GM19328 (cell line): ENCODE data around the gene AFAP1.
"Not testable (repeated sequence)": the region's sequence is repeated elsewhere in the genome, so short reads cannot be mapped to it uniquely, and the experiment has no call there.

Experiments
- ATAC-seq: cut with Tn5 transposase; IDR thresholded peaks from one replicate; pipeline ENCODE4 v1.9.1; 2021; ENCODE audit warnings: mild to moderate bottlenecking, moderate library complexity; ENCODE audit not compliant: unreplicated experiment

AFAP1 gene

DNA sequence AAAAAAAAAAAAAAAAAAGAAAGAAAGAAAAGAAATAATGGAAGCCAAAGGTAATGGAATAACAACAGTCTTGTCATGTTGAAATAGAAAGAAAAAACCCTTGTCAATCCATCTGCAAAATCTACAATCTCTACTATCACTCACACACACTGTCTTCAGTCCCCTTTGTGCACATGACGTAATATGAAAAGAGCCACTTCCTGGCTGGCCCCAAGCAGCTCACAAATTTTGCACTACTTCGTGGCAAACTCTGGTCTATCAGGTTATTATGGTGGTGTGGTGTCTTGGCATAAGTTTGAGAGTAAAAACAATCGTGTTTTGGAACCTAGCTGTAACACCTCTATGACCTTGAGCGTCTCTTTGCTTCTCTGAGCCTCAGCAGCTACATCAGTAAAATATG lies 8.3 kb upstream of the AFAP1 start:
- ATAC-seq: no peak

DNA sequence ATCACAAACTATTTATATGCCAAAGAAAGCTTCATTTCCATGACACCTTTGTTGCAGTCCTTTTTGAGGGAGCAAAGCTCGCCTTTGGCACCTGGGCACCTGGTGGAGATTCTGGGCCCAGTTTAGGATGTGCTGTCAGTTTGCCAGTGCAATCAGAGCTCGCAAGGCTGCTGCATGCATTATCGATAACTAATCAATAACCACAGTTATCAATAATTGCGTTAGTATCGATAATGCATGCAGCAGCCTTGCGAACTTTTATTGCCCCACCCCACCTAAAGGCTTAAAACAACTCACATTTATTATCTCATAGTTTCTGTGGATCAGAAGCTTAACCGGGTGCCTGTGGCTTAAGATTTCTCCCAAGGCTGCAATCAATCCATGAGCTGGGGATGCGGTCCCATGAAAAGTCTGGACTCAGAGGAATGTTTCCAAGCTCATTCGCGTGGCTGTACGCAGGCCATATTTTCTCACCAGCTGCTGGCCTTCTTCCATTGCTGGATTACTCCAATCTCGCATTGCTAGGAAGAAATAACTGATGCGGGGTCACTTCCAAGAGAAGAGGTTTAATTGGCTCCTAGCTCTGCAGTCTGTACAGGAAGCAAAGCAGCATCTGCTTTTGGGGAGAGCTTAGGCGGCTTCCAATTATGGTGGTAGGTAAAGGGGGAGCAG lies 6.2 kb upstream of the AFAP1 start:
- ATAC-seq: no peak

DNA sequence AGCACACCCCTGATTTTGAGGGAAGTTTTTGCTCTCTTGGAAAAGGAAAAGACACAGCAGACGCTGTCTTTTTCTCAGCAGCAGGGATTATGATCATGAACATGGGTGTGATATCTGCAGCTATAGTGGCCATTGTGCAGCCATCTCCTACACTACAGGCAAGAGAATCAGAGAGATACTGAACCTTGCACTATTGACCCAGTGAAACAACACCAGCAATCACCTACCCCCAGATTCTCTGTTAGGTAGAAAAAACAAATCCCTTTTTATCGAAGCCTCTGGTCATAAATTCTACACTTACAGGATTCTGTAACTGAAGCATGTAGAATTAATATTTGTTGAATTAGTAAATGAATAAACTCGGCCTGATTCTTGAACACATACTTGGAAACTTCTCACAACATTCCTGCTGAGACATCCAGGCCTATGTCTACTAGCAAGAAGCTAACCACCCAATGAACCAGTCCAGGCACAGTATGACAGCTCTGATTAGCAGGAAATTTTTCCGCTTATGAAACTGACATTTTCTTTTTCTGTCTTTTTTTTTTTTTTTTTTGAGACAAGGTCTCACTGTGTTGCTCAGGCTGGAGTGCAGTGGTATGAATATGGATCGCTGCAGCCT lies 5.0 kb upstream of the AFAP1 start:
- ATAC-seq: no peak

DNA sequence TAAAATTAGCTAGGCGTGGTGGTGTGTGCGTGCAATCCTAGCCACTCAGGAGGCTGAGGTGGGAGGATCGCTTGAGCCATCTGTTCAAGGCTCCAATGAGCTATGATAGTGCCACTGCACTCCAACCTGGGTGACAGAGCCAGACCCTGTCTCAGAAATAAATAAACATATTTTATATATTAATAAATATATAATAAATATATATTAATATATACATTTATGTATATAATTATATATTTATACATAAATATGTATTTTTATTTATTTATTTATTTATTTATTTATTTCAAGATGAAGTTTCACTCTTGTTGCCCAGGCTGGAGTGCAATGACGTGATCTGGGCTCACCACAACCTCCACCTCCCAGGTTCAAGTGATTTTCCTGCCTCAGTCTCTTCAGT lies 4.0 kb upstream of the AFAP1 start:
- not testable (repeated sequence) for ATAC-seq

DNA sequence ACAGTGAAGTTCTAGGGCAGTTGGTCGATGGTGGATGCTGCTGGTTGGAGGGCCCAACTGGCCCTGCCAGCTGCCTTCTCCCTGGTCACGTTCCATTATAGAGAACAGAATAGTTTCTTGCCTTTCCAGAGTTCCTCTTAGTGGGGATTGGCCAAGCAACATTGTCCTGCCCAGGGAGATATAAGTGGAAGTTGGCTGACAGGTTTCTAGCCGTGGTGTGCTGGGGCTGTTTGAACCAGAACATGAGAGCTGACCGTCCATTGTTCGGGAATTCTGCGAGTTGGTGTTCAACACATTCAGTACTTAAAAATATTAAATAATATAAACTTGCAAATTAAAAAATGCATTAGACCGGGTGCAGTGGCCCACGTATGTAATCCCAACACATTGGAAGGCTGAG lies 3.5 kb upstream of the AFAP1 start:
- ATAC-seq: no peak

DNA sequence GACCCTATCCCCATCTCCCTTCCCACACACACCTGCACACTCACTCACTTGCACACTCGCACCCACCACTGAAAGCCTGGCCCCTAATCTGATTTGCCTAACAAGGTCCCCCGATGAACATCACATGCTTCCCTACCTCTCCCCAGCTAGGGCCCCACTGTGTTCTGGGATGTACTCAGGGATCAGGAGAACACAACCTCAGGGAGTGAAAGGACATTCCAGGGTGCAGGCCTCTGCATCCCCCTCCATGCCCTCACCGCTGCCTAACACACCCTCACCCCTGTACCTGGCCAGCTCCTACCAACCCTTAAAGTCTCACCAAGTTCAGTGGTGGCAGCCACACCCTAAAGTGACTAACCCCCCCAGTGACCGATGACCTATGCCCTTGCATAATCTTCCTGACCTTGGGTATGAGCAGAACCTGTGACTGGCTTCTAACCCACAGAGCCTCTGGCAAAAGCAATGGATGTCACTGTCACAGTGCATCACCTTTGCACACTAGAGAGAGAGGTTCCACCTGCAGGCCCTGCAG lies 2.4 kb upstream of the AFAP1 start:
- ATAC-seq: no peak

DNA sequence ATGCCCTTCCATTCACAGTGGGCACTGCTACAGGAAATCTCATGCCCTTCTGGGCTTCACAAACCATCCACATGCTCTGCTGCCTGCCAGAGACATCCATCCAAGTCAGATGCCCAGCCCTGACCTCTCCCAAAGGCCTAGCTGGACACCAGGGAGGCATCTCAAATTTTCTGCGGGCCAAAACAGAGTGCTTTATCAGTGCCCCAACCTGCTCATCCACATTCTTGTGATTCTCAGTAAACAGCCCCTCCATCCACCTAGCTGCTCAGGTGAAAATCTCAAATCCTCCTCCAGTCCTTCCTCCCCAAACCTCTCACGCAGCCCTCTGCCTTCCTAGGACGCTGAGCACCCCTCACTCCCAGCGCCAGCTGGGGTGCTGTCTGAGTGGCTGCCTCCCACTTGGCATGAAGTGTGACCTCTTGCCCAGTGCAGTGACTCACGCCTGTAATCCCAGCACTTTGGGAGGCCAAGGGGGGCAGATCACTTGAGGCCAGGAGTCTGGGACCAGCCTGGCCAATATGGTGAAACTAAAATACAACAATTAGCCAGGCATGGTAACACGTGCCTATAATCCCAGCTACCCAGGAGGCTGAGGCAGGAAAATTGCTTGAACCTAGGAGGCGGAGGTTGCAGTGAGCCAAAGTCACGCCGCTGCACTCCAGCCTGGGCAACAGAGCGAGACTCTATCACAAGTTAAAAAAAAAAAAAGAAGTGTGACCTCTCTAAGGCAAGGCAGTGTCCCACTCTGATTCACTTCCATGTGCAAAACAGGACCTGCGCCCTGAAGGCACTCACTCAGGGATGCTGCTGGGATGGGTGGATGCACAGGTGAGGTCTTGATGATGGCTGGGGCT lies 1.7 kb upstream of the AFAP1 start:
- no peak for ATAC-seq

DNA sequence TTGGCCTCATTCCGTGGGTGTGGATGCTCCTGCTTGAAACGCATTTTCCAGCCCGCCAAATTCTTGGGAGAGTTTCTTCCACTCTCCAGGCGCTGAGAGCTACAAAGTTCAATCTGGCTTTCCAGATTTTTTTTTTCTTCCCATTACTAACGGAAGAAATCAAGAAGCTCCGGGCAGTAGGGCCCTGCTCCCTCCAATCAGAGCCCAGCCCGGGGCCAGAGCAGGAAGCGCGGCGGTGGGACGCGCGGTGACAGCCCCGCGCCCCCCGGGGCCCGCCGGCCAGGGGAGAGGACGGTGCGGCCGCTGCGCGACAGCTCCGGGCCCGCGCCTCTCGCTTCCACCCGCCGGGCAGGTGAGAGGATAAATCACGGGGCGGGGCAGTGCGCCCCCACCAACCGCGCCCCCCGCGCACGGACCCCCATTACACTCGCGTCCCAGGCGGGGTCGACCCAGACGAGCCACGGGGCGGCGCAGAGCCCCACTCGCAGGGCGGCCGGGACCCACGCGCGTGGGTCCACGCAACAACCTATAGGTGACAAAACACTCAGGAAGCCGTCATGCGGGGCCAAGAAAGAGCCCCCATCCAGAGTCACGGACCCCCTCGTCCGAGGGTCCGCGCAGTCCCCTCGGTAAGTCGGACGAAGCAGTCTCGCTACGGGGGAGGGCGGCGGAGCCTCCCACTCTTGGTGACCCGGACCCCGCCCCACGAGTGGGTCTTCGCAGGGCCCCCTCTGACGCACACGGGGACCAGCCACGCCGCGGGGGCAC lies 868 bp downstream of the AFAP1 start:
- ATAC-seq: no peak

DNA sequence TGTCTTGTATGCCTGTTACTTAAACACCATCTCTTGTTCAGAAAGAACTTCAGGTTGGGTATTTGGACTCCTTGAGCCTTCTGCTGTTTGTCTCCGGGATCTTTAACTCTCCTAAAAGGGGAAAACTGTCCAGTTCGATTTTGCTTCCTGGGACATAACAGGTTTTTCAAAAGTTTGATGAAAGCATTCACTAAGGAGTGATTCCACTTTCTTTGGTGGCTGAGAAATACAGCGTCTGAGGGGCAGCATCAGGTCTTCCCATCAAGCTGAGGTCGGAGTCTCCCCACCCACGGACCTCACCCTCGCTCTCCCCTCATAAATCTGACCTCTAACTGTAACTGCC lies 1.4 kb downstream of the AFAP1 start:
- ATAC-seq: no peak

DNA sequence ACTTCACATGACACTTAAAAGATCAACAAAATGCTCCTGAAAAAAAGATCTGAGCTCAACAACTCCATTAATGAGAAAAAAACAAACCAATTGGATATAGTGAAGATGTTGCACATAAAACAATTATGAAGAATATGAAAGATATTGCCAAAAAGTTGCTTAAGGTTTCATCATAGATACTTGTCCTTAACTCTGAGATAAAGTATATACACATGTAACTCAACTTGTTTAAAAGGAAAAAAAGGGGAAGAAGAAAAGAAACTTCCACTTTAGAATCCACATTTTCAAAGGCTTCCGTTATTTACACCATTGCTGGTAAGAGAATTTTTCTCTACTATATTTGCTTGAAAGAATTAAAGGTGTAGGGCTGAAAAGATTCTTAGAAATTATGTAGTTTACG lies 2.7 kb downstream of the AFAP1 start:
- ATAC-seq: no peak

DNA sequence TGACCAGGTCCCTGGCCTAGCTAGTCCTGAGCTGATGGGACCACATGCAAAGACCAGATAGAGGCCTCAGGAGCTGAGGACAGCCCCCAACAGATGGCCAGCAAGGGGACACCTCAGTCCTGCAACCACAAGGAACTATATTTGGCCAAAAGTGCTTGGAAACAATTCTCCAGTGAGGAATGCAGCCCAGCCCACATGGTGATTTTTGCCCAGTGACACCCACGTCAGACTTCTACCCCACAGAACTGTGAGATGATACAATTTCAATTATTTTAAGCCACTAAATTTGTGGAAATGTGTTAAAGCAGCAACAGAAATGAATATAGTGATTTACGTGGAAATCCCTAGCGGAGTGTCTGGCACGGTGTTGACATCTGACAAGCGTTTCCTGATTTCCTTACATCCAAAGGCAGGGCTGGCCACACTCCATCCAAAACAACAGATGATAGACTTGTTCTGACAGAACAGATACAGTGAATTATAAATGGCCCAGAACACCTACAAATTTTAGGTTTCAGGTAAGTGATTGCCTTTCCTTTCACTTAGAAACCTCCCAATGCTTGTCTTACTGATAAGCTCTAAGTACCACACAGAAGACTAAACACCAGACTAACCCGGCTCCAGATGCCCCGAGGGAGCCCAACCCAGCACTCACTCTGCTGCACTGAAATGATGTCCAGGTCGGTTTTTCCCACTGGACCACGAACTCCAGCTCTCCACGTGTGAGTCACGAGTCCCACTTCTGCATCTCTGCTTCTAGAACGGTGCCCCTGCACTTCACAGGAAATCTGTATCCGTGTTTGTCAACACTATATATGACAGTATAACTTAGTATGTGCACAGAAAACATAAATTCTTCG lies 5.8 kb downstream of the AFAP1 start:
- ATAC-seq: no peak

DNA sequence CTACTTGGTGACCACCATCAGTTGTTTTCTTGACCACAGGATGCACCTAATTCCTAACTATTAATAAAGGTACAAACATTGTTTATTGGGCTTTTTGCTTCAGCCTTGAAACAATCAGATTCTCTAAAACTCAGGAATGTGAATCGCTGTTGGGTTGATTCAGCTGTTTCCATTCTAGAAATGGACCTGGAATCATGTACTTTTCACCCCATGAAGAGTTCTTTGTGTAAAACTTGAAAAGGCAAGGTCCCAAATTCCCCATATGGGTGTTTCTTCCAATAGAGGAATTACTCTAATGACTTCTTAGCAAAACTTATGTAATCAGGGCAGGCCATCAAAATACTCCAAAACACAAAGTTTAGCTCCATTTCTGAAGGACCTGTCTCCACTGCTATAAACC lies 7.4 kb downstream of the AFAP1 start:
- ATAC-seq: no peak

DNA sequence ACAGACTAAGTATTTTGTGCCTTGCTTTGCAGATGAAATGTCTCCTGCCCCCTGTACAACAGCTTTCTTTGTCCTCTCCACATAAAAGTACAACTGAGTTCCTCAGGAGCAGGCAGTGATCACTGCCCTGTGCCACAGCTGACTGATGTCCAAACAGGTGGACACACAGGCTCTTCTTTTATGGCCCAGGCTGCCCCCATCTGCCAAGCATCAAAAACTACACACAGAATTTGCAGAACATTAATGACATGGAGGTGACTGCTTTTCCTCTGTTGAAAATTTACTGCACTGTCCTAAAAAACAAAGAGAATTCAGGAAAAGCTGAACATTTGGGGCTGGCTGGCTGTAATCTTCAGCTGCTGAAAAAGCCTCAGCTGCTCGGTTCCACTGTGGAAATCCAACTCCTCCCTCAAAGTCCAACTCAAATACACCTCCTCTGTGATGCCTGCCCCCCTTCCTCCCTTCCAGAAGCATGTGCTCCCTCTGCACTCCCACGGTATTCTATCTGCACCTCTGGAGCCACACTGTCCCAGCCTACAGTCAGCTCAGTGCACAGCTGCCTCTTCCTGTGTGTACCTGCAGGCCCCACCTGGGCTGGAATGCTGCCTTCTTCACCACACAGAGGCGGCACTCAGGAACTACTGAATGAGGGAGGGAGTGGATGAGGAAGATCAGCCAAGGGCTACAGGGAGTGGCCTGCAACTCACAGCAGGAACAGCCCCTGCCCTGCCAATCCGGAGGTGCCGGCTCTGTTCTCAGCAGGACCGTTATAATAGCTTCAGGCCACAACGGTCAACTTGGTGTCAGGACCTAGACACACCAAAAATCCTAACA lies 10.3 kb downstream of the AFAP1 start:
- ATAC-seq: no peak

DNA sequence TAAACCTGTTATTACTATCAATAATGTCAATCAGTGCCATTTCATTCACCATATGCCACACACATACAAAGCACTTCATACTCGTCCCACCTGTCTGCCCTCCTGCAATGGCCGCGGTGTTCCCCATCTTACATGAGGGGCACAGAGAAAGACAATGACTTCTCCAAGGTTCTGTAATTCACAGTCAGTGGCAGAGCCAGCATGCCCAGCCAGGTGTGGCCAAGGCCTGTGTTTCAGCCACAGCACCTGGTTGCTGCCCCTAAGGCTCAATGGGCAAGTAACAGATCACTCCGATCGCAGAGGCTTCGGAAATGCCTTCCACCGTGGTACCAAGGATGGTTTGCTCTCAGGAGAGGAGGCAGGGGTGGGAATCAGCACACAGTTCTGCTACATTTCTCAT lies 10.9 kb downstream of the AFAP1 start:
- ATAC-seq: no peak

DNA sequence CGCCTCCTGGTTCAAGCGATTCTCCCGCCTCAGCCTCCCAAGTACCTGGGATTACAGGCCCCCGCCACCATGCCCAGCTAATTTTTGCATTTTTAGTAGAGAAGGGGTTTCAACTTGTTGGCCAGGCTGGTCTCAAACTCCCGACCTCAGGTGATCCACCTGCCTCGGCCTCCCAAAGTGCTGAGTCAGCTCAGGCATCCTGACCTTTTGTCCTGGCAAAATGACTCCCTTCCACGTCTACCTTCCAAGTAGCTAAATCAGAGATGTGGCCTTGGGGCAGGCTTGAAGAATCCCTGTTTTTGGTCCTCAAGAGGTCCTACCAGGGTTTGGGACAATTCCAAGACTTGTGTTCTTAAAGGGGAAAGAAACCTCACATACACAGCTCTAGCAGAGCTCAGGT lies 12.8 kb downstream of the AFAP1 start:
- no peak for ATAC-seq

DNA sequence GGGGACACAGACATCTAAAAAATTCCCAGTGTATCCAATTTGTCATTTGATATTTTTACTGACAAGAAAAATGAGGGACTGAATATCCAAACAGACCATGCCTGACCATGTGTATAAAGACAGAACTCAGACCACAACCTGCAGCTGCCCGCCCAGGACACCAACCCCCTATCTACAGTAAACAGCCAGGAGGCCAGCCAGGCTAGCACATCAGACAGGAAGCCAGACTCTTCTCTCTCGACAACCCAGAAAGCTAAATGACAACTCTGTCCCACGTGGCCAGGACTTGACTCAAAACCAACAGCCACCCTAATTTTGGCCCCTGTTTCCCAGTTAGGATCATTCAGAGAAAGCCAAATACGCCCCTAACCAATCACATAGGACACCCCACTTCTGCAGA lies 15.1 kb downstream of the AFAP1 start:
- ATAC-seq: no peak

DNA sequence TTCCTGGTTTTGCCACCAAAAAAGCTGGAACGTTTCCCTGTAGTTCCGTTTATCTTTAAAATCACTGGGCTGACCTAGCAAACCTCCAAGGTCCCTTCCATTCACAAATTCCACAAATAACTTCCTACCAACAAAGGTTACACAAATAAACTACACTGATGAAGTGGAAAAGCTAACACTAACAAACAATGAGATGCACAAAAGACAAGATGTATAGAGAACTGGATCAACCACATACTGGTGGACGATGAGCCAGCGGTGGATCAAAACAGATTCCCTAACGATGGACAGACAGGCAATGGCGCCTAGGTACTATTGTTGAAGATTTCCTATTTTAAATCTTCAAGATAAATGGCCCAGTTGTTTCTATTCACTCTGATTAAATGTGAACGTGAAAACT lies 15.5 kb downstream of the AFAP1 start:
- no peak for ATAC-seq

DNA sequence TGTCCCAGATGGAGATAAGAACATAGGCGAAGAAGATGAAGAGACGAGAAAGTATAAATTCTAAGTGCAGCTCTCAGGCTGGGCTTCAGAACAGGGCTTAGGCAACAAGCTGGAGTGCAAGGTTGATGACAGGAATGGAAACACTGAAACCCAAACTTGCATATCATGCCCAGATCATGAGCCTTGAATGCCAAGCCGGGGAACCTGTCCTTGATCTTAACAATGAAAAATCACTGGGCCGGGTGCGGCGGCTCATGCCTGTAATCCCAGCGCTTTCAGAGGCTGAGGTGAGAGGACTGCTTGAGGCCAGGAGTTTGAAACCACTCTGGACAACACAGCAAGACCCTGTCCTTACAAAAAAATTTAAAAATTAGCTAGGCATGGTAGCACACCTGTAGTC lies 17.2 kb downstream of the AFAP1 start:
- ATAC-seq: no peak

DNA sequence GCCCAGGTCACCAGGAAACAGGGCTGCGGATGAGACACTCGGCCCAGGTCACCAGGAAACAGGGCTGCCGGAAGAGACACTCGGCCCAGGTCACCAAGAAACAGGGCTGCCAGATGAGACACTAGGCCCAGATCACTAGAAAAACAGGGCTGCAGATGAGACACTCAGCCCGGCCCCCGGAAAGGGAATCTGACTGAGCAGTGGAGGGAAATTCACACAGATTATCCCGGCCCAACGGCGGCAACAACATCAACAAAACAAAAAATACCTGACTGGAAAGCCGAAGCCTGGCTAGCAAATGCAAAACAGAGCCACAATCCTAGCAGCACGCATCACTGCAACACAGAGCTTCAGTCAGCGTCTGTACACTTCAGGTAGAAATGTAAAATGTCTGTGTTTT lies 20.7 kb downstream of the AFAP1 start:
- ATAC-seq: no peak
